Duodenal mucosa (tissue), 2 donors: ENCODE measurements around the gene NUPR1.
"Not testable (repeated sequence)": the region's sequence is repeated elsewhere in the genome, so short reads cannot be mapped to it uniquely, and the experiment has no call there.

ENCODE experiments used
- H3K27ac ChIP-seq: one replicate; pipeline ENCODE4 v1.7.0; 2013; ENCODE audit warnings: low read depth, low read length
- H3K27me3 ChIP-seq, 2 donors: one replicate each; pipeline ENCODE4 v1.7.0; 2013; ENCODE audit warnings: low read length in 2 of 2, control low read depth in 1 of 2; ENCODE audit not compliant: insufficient read depth in 2 of 2, control insufficient read depth in 1 of 2
- H3K36me3 ChIP-seq, 2 donors: one replicate each; pipeline ENCODE4 v1.7.0; 2013; ENCODE audit warnings: low read length in 2 of 2, control low read depth in 1 of 2; ENCODE audit not compliant: insufficient read depth in 2 of 2, control insufficient read depth in 1 of 2
- H3K4me1 ChIP-seq, 2 donors: one replicate each; pipeline ENCODE4 v1.7.0; 2013; ENCODE audit warnings: low read length in 2 of 2, control low read depth in 1 of 2; ENCODE audit not compliant: insufficient read depth in 2 of 2, control insufficient read depth in 1 of 2
- H3K4me3 ChIP-seq, 2 donors: one replicate each; pipeline ENCODE4 v1.7.0; 2013; ENCODE audit warnings: low read length in 2 of 2, low read depth in 1 of 2
- H3K9ac ChIP-seq, 2 donors: one replicate each; pipeline ENCODE4 v1.7.0; 2013; ENCODE audit warnings: low read length in 2 of 2, low read depth in 1 of 2
- H3K9me3 ChIP-seq, 2 donors: one replicate each; pipeline ENCODE4 v1.7.0; 2013; ENCODE audit warnings: low read length in 2 of 2, control low read depth in 1 of 2; ENCODE audit not compliant: control insufficient read depth in 1 of 2

Gene NUPR1

DNA sequence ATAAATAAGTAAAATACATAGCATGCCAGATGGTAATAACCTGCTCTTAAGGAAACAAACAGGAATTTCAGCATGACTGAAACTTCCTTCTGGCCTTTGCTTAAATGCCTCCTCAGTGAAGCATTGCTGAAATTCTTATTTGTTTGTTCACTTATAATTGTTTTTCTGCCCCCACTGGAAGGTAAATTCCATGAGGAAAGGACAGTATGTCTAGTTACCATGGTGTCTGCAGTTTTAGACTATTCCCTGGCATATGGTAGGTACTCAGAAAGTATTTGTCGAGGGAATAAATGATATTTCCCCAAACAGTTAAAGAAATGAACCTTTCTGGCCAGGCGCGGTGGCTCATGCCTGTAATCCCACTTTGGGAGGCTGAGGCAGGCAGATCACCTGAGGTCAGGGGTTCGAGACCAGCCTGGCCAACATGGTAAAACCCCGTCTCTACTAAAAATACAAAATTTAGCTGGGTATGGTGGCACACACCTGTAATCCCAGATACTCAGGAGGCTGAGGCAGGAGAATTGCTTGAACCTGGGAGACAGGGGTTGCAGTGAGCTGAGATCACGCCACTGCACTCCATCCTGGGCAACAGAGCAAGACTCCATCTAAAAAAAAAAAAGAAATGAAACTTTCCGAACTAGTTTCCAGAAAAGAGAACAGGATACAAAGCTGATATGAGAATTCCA lies 11.5 kb downstream of the NUPR1 start:
- H3K36me3 ChIP-seq, H3K4me1 ChIP-seq, H3K27me3 ChIP-seq, H3K27ac ChIP-seq, H3K4me3 ChIP-seq, H3K9me3 ChIP-seq, H3K9ac ChIP-seq: not testable (repeated sequence)

GRCh38 chr16:28526201-28527099 lies 12.3 kb downstream of the NUPR1 start:
- Histone ChIP-seq H3K9ac (no peak overlapping the region), H3K4me3 (no peak overlapping the region), H3K27me3 (no peaks in the 10 kb centered on the region), H3K27ac (no peak overlapping the region), H3K4me1 (peaks cover 6 to 9% of the 10 kb centered on the region in 2 donors), H3K9me3 (no peaks in the 10 kb centered on the region), H3K36me3 (no peaks in the 10 kb centered on the region)

GRCh38 chr16:28524681-28525171 lies 14.0 kb downstream of the NUPR1 start:
- no peak overlapping the region for H3K9ac ChIP-seq
- H3K27ac ChIP-seq = no peak overlapping the region

DNA sequence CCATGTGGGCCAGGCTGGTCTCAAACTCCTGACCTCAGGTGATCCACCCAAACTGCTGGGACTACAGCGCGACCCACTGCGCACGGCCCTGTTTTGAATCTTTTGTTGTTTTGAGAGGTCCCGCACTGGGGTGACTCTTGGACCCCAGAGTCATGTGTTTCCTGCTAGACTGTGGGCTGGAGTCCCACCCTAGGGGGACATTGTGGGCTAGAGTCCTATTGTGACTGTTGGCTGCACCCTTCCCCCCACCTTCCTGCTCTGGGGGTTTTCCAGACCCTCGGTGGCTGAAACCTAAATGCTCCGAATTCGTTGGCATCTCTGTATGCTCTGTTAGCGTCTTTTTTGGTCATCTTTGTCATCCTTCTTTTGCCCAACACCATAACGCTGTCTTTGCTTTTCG lies 16.0 kb downstream of the NUPR1 start:
- Histone ChIP-seq H3K36me3 (no peaks in the 10 kb centered on the region), H3K9me3 (no peaks in the 10 kb centered on the region), H3K9ac (no peak overlapping the region), H3K27me3 (no peaks in the 10 kb centered on the region), H3K4me3 (no peak overlapping the region), H3K27ac (no peak overlapping the region), H3K4me1 (peaks cover 0 to 3% of the 10 kb centered on the region in 2 donors)

More at GRCh38 chr16:28524681-28525171, 14.0 kb downstream of the NUPR1 start:
- no peaks in the 10 kb centered on the region for H3K36me3 ChIP-seq
- no peaks in the 10 kb centered on the region for H3K27me3 ChIP-seq
- H3K4me3 ChIP-seq = no peak overlapping the region
- no peaks in the 10 kb centered on the region for H3K9me3 ChIP-seq
- peaks cover 6 to 9% of the 10 kb centered on the region in 2 donors for H3K4me1 ChIP-seq

- no peak overlapping the region for H3K4me3 ChIP-seq
- peaks cover 0 to 3% of the 10 kb centered on the region in 2 donors for H3K4me1 ChIP-seq
- no peaks in the 10 kb centered on the region for H3K9me3 ChIP-seq
- no peaks in the 10 kb centered on the region for H3K27me3 ChIP-seq
- no peaks in the 10 kb centered on the region for H3K36me3 ChIP-seq
- H3K9ac ChIP-seq = no peak overlapping the region
- H3K27ac ChIP-seq = no peak overlapping the region
Measured at GRCh38 chr16:28521436-28521835, 17.3 kb downstream of the NUPR1 start.

GRCh38 chr16:28520672-28521071 lies 18.1 kb downstream of the NUPR1 start:
- Histone ChIP-seq H3K4me1 (no peaks in the 10 kb centered on the region), H3K4me3 (no peak overlapping the region), H3K27me3 (no peaks in the 10 kb centered on the region), H3K9ac (no peak overlapping the region), H3K36me3 (no peaks in the 10 kb centered on the region), H3K27ac (no peak overlapping the region), H3K9me3 (no peaks in the 10 kb centered on the region)

- Histone ChIP-seq H3K27me3 (no peaks in the 10 kb centered on the region), H3K4me3 (no peak overlapping the region), H3K36me3 (no peaks in the 10 kb centered on the region), H3K9me3 (no peaks in the 10 kb centered on the region), H3K27ac (no peak overlapping the region), H3K9ac (no peak overlapping the region), H3K4me1 (no peaks in the 10 kb centered on the region)
Measured at GRCh38 chr16:28514246-28514645, 24.5 kb downstream of the NUPR1 start.

DNA sequence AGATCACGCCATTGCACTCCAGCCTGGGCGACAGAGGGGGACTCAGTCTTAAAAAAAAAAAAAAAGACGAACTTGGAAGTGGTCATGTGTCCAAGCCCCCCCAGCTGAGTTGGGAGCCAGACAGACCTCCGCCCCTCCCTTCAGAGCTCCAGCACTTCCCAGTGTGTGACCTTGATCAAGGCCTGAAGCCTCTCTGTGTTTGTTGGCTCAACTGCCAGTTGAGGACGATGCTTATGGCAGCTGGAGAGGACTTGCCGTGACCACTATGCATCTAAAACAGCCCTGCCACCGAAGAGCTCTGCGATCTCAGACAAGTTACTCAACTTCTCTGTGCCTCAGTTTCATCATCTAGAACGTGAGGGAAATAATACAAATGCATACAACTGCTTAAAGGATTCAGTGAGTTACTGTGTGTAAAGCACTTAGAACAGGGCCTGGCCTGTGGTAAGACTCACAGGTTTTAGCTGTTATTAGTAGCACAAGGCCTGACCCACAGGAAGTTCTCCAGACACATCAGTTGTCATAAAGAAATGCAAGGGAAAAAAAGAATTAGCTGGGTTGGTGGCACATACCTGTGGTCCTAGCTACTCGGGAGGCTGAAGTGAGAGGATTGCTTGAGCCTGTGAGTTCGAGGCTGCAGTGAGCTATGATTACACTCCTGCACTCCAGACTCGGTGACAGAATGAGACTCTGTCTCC lies 25.1 kb downstream of the NUPR1 start:
- Histone ChIP-seq H3K27ac (no peak overlapping the region), H3K9me3 (no peaks in the 10 kb centered on the region), H3K4me1 (no peaks in the 10 kb centered on the region), H3K9ac (no peak overlapping the region), H3K36me3 (no peaks in the 10 kb centered on the region), H3K27me3 (no peaks in the 10 kb centered on the region), H3K4me3 (no peak overlapping the region)

- Histone ChIP-seq H3K27me3 (no peaks in the 10 kb centered on the region), H3K36me3 (no peaks in the 10 kb centered on the region), H3K27ac (no peak overlapping the region), H3K4me3 (no peak overlapping the region), H3K4me1 (peaks cover 0 to 3% of the 10 kb centered on the region in 2 donors), H3K9ac (no peak overlapping the region), H3K9me3 (no peaks in the 10 kb centered on the region)
Measured at GRCh38 chr16:28511801-28512789, 26.7 kb downstream of the NUPR1 start.
